HG03103 (cell line): Measurements from ENCODE around the gene ESRRB.

Experiments used
- ATAC-seq: cut with Tn5 transposase; IDR thresholded peaks from one replicate; pipeline ENCODE4 v1.9.1; 2021; ENCODE audit warnings: low read depth; ENCODE audit not compliant: unreplicated experiment

Gene ESRRB

DNA sequence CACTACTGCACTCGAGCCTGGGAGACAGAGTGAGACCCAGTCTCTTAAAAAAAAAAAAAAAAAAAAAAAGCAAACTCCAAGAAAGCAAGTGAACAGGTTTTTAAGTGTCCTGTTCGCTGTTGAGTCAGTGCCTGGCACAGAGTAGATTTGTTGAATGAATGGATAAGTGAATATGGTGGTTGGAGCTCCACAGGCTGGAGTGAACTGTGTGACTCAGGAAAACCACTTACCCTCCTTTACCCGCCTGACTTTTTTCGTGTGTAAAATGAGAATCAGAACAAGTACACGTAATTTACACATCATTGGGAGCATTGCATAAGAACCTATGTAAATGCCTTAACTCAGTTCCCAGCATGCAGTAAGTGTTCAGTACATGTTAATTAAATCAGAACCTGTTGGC is 24.0 kb upstream of the ESRRB start:
- no peak for ATAC-seq

DNA sequence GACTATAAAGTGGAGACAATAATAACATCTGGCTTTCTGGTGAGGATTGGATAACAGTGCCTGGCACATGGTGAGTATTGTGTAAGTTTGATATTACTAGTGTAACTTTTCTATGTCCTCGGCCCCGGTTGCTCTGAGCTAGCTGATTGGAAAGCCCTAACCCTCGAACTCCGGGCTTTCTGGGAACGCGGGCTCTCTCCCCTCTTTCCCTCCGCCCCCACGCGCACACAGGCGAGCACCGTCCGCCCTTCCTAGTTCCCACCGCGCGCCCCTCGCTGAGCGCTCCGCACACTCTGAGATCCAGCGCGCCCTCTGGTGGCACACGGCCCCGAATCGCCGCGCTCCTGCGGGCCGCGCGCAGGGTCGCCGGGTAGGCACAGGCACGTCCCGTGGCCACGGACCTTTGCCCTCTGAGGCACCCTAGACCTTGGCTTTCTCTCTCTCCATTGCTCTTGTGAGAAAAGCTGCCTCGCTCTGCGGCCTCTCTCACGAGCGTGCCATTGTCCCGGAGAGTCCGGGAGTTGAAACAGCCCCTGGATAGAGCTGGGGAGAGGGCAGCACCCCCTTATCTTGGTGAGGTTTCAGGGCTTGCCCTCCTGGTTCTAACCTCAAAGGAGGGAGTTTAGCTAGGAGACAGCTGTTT is 23.2 kb upstream of the ESRRB start:
- no peak for ATAC-seq

DNA sequence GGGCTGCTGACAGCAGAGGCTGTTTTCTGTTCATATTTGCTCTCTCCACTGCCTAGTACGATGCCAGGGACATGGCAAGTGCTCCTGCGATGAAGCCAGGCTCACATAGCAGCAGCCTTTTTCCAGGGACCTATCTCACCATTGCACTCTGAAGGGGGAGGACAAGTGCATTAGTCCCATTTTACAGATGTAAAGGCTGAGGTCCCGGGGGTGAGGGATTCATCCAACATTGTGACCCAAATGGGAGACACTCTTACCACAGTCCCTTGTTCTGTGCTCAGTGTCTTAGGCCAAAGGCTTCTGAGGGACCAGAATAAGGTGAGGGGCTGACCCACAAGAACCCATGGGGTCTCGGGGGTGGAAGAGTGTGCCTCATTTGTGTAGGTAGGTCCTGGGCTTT is 21.6 kb upstream of the ESRRB start:
- no peak for ATAC-seq

DNA sequence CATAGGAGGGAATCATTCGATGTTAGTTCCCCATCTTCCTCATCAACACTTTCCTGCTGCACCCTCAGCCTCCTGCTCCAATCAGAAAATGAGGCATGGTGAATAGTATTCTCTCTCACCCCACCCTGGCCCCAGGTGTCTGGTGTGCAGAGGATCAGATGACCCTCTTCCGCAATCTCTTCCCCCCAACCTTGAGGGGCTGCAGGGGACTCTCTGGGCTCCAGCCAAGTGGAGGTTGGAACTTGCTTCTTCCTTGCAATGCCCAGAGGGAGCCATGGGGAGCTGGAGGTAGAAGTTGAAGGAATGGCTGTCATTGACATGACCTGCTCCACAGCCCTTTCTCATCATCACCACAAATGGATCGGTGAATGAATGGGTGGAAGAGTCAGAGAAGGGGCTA is 20.2 kb upstream of the ESRRB start:
- no peak for ATAC-seq

DNA sequence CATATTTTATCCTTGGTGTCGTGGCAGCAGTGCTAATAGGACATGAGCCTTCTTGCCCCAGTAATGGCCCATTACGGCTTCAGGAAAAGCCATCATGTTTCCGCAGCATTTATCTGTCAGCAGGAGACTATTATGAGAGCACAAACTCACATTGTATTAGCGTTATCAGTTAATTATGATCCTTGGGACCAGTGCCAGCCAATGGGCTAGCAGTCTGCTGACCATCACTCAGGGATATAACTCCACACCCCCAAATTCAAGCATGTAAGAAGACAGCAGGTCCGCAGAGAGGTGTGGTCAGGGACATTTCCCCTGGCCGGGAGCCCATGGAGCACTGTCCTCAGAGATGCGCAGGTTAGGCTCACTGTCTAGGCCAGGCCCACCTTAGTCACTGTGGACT is 4.9 kb upstream of the ESRRB start:
- ATAC-seq = no peak

DNA sequence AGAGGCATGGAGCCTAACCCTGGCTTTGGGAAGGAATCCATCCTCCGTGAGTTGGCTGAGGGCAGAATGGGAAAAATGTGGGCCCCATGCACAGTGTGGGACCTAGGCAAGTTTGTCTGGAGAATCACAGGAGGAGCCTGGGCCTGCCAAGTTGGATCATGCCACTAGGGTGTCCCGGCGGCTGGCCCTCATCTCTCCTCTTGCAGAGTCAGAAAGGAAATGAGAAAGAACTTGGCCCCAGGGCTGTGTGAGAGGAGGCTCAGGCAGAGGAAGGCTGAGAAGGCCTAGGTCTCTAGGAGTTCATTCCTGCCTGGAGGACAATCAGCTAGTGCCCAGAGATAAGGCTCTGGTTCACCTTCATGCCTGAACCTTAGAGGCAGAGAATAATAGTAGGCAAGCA is 2.5 kb upstream of the ESRRB start:
- no peak for ATAC-seq

DNA sequence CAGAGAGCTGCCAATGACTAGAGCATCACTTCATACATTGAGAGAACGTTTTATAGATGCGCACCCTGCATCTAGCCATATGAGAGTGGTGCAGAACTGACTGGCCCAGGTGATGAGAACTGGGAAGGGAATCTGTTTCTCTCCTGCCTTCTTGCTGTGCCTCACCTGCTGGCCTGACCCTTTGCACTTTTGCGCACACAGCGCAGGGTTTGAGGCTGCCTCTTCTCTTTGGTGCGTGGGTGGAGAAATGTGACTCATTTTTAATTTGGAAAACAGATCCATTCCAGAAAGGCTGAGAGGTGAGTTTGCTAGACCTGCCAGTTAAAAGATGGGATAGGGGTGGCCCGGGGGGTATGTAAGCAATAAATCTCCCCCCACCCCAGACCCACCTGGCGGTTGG is 453 bp upstream of the ESRRB start:
- no peak for ATAC-seq

DNA sequence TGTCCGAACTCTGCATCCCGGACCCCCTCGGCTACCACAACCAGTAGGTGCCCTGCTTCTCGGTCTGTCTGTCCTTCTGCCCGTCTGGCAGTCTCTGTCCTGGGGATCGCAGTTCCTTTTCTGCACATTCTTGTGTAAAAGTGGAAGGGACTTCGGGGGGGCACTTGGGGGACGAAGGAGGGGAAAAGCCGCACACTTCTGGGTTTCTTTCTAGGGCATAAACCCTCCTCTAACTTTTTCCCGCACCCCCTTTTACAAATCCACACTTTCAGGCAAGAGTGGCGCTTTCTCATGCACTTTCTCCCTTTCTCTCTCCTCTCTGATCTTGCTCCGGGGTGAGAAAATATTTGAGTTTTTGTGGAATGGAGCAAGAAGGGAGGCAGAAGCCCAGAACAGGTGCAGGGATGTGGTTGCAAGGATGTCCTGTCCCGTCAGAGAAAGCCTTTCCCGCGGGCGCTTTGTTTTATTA is 506 bp downstream of the ESRRB start:
- no peak for ATAC-seq

DNA sequence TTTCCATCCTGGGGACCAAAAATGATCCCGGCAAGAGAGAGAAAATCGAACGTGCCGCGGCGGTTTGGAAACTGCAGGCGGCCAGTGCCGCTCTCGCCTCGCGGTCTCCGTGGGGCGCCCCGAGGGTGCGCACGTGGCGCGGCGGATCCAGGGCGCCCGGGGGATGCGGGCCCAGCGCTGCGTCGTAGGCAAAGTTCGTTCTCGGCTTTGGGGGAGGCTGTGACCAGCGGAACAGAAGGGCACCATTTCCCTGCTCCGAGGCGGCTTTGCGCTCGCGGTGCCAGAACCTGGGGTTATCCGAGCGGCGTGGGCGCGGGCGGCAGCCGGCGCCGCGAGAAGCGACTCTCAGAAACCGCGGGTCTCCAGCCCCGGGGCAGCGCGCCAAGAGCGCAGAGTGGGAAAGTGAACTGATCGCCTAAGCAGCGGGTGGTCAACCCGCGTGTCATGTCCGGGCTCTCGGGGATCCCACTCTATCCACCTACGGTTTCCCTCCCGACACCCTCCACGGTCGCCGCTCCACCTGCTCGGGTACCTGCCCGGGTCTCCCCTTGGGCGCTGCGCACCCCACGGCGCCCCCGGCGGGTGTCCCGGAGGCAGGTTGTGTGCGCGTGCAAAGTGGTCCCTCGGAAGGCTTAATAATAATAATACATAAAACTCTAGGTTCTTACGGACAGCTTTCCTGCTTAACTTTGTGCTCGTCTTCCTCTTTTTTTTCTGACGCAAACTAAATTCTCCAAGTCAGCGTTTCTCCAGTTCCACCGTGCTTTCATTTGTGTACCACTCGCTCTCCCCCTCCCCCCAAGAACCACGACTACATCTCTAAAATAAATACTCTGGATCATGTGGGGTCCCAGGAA is 1.2 kb downstream of the ESRRB start:
- no peak for ATAC-seq

DNA sequence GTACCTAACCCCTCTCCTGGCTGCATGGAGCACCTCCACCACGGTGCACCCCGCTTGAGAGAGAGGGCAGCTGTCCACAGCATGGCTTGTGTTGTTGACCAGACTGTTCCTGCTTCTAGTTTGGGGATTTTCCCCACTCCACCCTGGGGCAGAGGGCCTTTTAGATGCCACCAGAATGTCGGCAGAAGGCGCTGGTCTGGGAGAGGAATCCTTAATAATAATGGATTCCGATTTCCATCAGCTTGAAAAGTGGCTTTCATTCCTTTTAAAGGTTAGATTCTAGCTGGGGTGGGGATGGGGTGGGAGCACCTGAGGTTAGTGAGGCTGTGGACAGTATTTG is 1.8 kb downstream of the ESRRB start:
- no peak for ATAC-seq

DNA sequence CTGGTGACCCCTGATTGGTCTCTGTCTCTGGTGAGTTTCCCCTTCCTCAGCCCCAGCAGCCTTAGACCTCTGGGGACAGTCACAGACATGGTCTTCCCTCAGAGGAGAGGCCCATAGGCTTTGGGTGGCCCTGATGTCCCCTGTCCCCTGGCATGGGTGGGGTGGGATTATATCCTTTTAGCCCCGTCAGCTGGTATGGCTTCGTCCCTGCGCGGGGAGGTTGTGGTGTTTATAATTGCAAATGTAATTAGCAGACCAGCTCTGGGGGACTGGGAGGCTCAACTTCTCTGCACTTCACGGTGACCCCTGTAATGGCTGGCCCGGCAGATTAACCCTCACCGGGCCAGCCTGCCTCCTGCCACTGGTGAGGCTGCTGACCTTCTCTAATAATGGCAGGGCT is 5.1 kb downstream of the ESRRB start:
- no peak for ATAC-seq

DNA sequence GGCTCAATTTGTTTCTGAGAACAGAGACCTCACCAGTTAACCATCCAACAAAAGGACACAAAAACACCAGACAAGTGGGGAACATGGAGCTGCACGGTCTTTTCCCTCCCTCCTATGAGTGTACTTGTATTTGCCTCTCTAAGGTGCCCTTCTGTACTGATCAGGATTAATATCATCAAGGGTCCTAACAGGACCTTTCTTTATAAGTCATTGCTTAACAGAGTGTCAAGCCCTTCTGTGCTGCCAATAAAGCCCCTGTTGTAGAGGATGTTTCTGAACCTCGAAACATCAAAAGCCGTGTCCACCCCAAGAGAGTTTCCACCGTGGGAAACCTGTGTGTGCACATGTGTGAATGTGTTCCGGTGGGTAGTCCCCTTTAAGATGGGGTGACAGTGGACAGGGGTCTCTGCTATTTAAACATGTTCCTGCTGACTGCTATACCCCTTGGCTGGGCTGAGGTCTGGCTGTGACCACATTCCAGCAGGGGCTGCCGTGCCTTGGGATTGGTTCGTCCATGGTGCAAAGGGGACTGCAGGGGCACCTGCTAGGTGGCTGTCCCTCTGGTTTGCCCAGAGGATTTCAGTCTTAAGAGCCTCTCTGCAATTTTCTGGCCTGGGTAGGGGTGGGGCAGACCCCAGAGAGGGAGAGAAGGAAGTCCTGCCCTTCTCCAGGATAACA is 6.0 kb downstream of the ESRRB start:
- ATAC-seq = no peak

DNA sequence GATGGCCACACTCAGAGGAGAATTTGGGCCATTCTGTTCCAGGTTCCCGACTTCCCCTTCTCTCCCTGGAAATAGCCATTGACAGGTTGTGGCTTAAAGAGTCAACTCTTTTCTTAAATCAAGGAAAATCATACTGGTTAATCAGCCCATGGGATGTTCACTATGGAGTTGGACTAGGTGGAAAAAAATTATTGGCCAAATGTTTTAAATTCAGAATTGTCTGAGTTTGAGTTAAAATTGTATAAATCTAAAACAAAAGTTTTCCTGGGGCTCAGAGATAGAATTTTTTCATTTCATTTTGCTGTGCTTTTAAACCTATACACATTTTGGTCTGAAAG is 6.5 kb downstream of the ESRRB start:
- no peak for ATAC-seq

DNA sequence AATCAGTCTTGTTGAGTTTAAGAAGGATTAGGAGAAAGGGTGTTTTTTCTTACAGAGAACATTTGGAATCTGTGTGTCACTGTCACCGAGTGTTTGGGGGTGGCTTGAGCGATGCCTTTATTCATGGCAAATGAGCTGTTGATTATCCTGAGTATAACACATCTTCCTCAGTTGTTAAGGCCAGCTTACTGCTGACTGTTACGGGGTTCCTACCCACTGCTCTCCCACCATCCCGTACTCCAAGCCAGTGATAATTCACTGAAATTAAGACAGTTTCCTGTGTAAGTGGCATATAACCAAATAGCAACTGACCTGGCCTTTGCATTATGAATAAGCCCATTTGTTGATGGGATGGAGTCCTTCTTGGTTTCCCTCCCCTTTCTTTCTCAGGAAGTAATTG is 9.5 kb downstream of the ESRRB start:
- ATAC-seq = no peak

DNA sequence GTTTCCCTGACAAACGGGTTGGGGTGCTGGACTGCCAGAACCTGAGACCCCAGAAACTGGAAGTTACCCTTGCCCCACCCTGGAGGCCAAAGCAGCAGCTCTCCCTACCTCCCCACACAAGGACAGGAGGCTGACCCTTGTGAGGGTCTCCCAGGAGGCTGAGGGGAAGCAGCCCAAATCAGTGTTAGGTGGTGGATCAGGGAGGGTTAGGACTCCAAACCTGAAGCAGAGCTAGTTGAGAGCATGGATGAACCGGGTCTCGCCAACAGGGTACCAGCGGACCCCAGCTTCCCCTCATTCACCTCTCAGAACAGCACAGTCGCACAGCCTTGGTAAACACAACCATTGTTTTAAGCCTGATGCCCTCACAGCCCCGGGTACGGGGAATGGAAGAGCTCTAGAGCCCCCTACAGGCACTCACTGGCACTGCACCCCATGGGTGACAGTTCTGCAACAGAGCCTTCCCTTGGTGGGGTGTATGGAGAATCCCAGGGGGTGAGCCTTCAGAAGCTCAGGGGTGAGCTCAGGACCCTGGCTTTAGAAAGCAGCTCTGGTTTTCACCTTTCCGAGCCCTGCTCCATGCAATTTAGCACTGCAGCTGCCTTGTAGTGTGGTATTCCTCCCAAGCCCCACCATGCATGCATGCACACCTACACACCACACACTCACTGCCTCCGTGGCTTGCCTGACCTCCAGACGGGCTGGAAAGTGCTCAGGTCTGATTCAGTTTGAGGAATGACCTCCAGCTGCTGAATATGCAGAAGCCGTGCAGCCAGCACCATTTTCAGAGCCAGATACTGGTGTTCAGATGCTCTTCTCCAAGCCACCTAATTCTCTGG is 11.2 kb downstream of the ESRRB start:
- no peak for ATAC-seq

DNA sequence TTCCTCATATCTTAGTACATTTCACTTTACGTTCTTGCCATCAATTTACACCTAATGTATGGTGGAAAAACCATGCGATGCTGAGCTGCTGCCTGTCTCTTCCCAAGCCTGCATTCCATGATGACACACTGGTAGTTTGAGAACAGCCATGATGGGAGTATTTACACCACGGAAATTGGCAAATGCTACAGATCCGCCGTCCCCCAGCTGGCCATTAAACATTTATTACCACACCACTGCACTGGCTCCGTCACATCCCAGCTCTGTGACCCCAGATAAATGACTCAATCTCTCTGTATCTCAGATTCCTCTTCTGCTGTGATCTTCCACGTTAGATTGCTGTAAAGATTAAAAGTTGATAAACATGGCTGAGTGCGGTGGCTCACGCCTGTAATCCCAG is 13.9 kb downstream of the ESRRB start:
- ATAC-seq = no peak

DNA sequence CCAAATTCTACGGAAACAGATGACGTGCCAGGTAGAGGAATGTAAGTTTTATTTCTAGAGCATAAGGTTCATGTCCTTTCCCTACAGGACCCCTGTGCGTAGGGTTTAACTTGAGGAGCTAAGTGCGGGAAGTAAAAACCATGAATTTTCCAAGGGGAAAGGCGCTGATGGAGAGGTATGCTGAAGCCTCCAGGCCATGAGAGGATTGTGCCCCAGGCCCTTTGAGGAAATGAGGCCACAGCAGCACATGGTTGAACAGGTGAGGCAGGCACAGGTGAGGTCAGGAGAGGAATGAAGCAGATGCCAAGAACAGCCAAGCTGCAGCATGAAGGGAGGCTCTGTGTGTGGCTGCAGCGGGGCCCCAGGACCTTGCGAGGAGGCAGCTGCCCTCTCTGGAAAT is 14.7 kb downstream of the ESRRB start:
- ATAC-seq = no peak

DNA sequence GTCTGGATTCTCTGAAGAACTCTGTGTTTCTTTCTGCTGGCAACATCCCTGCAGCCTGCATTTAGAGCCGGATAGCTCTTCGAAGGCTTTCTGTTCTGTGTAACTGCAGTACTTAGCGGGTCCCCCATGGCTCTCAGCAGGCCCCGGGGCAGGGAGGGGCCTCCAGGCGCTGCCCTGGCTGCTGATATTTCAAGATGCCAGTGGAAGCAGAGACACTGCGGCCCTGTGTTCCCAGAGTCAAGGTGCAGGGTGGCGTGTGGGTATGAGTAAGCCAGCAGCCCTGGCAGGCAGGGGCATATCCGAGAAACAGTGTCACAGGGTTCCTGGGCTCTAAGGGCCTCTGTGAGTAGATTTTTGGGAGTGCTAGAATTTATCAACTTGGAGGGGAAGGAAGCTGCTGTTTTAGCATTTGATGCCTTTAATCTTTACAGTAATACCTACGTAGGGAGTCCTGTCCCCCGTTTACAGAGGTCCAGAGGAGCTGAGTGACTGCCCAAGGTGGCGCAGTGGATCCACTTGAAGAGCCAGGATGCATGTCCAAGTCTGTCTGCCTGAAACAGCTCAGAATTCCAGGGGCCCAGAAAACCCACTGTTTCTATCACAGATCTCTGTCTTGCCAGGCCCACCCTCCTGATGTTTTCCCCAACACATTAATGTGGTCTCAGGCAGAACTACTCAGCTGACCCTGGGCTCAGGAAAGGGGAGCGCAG is 16.2 kb downstream of the ESRRB start:
- no peak for ATAC-seq

DNA sequence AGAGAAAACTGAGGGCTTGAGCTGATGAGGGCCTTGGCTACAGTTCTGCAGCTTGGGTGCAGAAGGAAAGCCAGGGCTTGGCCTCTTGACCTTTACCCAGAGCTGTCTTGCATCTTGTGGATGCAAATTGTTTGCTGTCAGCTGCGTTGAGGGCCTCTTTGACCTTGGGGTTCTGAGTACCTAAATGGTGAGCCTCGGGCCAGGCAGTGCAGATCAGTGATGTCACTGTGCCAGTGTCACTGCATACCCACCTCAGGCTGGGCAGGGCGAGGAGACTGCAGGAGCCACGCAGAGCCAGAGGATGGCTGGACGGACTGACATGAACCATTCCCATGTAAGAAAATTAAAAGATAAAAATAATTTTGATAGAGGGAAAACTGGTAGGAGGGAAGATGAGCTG is 18.6 kb downstream of the ESRRB start:
- ATAC-seq = no peak

DNA sequence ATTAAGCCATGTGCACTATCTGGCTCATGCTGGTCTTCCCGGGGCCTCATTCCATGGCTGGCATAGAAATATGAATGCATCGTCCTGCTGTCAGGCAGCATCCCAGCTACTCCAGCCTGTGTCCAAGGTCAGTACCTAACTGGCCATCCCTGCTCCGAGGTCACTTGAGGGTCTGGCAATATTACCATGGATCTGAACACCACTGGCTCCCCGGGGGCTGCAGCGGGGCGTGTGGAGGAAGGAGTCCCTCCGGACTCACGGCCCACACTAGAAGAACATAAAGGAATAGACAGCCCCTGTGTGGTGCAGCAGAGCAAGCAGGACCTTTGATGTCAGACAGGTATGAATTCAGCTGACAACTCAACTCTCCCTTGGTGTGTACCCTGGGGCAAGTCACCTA is 19.2 kb downstream of the ESRRB start:
- no peak for ATAC-seq
